Left ventricle myocardium inferior (tissue), 1 donor: ENCODE results near the gene MMP25. TPM values are rescaled to one million over a fixed set of nuclear protein-coding genes. Genes with fewer than 3 reads are reported as not detected.

Experiments used
- DNase-seq: peaks from one replicate; pipeline ENCODE4 v3.0.0-alpha.2; 2020
- H3K27ac ChIP-seq: fragments of 200-600 bp; replicated peaks from 2 replicates; pipeline ENCODE4 v1.8.0; 2021
- H3K27me3 ChIP-seq: fragments of 200-600 bp; 2 replicates; pipeline ENCODE4 v1.8.0; 2021; ENCODE audit warnings: low read depth
- H3K36me3 ChIP-seq: fragments of 200-600 bp; 2 replicates; pipeline ENCODE4 v1.8.0; 2021
- H3K4me1 ChIP-seq: fragments of 200-600 bp; 2 replicates; pipeline ENCODE4 v1.8.0; 2021
- H3K4me3 ChIP-seq: fragments of 200-600 bp; 2 replicates; pipeline ENCODE4 v1.8.0; 2021; ENCODE audit warnings: mild to moderate bottlenecking, moderate library complexity
- H3K9me3 ChIP-seq: fragments of 200-600 bp; replicated peaks from 2 replicates; pipeline ENCODE4 v1.8.0; 2021
- CTCF ChIP-seq: fragments of 200-600 bp; IDR thresholded peaks from 2 replicates; pipeline ENCODE4 v1.8.0; 2021; ENCODE audit warnings: antibody characterized with exemption, mild to moderate bottlenecking, borderline replicate concordance
- intact Hi-C: fragments of 100-400 bp; cut with micrococcal nuclease; formaldehyde crosslinking; loops from one replicate; pipeline ENCODE4 v1.11.0; 2022
- total RNA-seq: library from RNA; stranded (reverse); fragmentation: NEBNext Ultra II Directional; extraction: Animal tissue kit (Norgen Biotek cat#: 25700); gene quantifications from one replicate; pipeline ENCODE4 v1.2.1, GENCODE V29; 2021
- donor health status: DM: no; HTN: yes; CAD: no; lungs with severe emphysema.

Gene MMP25
- total RNA-seq, 1 donor from 2014 or later, result 1.2 TPM

GRCh38 chr16:3089717-3090592, 43.6 kb downstream of the MMP25 start:
- Histone ChIP-seq H3K4me3 (no peak overlapping the region), H3K9me3 (no peaks in the 10 kb centered on the region), H3K27ac (no peak overlapping the region), H3K36me3 (no peaks in the 10 kb centered on the region), H3K27me3 (peaks cover 27% of the 10 kb centered on the region), H3K4me1 (peaks cover 32% of the 10 kb centered on the region)
- intact Hi-C loops, result no loop called here
- no peak for DNase-seq
- TF ChIP-seq CTCF, result no peak

GRCh38 chr16:3091551-3091950, 45.2 kb downstream of the MMP25 start:
- Histone ChIP-seq H3K4me1 (peaks cover 20% of the 10 kb centered on the region), H3K9me3 (no peaks in the 10 kb centered on the region), H3K4me3 (no peak overlapping the region), H3K27me3 (peaks cover 27% of the 10 kb centered on the region), H3K27ac (no peak overlapping the region), H3K36me3 (no peaks in the 10 kb centered on the region)
- intact Hi-C loops, result no loop called here
- no peak for DNase-seq
- no peak for TF ChIP-seq CTCF

- H3K9me3 ChIP-seq, result no peaks in the 10 kb centered on the region
- intact Hi-C loops, result no loop called here
- DNase-seq, result no peak
Observed at GRCh38 chr16:3092501-3092941, 46.2 kb downstream of the MMP25 start.

GRCh38 chr16:3094289-3095027, 48.1 kb downstream of the MMP25 start:
- H3K27me3 ChIP-seq, result peaks cover 33% of the 10 kb centered on the region
- no peak overlapping the region for H3K27ac ChIP-seq
- DNase-seq, result no peak
- no peaks in the 10 kb centered on the region for H3K9me3 ChIP-seq
- intact Hi-C loops, result no loop called here
- no peak overlapping the region for H3K4me3 ChIP-seq
- H3K36me3 ChIP-seq, result no peaks in the 10 kb centered on the region
- TF ChIP-seq CTCF, result peak; percentile 57
- peaks cover 1% of the 10 kb centered on the region for H3K4me1 ChIP-seq

More at GRCh38 chr16:3092501-3092941, 46.2 kb downstream of the MMP25 start:
- H3K36me3 ChIP-seq, result no peaks in the 10 kb centered on the region
- peaks cover 27% of the 10 kb centered on the region for H3K27me3 ChIP-seq
- no peak overlapping the region for H3K4me3 ChIP-seq
- no peak overlapping the region for H3K27ac ChIP-seq
- TF ChIP-seq CTCF, result no peak
- H3K4me1 ChIP-seq, result peaks cover 10% of the 10 kb centered on the region

- no peaks in the 10 kb centered on the region for H3K36me3 ChIP-seq
- H3K4me3 ChIP-seq, result no peak overlapping the region
- intact Hi-C loops, result no loop called here
- peaks cover 13% of the 10 kb centered on the region for H3K4me1 ChIP-seq
- peak; percentile 26 for TF ChIP-seq CTCF
- no peak overlapping the region for H3K27ac ChIP-seq
- no peaks in the 10 kb centered on the region for H3K9me3 ChIP-seq
- H3K27me3 ChIP-seq, result peaks cover 37% of the 10 kb centered on the region
- DNase-seq, result no peak
Observed at GRCh38 chr16:3095869-3096268, 49.5 kb downstream of the MMP25 start.
